VCaP (cell line): Measurements from ENCODE around the gene BICD1.

Experiments used
- H3K27ac ChIP-seq: fragments of 450-650 bp; 2 replicates; pipeline ENCODE4 v1.5.1; 2017
- TF ChIP-seq, protein P1 (sequence below): fragments of 450-650 bp; conservative IDR thresholded peaks from 2 replicates; pipeline ENCODE4 v1.5.1; 2017; ENCODE audit warnings: mild to moderate bottlenecking, moderate library complexity

BICD1 gene

DNA sequence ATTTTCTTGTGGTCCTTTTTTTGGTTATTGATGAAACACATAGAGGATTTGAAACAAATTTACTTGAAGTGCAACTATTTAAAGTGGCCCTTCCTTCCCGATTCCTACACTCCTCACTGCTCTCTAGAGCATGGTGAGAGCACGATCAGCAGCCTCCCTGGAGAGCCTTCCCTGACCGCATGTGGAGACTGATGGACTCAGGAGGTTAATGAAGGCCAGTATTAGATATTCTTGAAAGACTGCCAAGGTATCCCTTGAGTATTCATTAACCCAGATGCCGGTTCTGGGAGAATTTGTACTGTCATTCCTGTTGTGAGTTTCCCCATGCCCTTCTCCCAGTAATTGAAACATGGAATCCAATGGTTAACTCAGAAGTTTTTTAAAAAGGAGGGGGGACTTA is 189.9 kb downstream of the BICD1 start:
- TF ChIP-seq, protein P1, sequence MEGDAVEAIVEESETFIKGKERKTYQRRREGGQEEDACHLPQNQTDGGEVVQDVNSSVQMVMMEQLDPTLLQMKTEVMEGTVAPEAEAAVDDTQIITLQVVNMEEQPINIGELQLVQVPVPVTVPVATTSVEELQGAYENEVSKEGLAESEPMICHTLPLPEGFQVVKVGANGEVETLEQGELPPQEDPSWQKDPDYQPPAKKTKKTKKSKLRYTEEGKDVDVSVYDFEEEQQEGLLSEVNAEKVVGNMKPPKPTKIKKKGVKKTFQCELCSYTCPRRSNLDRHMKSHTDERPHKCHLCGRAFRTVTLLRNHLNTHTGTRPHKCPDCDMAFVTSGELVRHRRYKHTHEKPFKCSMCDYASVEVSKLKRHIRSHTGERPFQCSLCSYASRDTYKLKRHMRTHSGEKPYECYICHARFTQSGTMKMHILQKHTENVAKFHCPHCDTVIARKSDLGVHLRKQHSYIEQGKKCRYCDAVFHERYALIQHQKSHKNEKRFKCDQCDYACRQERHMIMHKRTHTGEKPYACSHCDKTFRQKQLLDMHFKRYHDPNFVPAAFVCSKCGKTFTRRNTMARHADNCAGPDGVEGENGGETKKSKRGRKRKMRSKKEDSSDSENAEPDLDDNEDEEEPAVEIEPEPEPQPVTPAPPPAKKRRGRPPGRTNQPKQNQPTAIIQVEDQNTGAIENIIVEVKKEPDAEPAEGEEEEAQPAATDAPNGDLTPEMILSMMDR = no peak
- peak overlapping the region; percentile 77 for H3K27ac ChIP-seq

DNA sequence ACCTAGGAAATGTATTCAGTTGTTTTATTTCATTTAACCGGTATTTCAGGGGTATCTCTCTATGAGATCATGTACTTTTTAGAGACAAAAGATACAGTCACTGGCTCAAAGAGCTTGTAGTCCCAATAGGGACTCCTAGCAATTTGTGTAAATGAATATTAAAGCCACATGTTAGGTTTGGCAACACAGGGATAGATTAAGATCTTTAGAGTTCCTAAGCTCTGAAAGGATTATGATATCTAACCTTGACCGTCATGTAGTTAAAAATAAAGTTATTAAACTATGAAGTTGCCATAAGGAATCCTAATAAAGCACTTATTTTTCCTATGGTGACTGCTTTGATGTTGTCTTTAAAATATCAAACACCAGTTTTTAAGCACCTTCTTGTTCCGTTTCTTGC is 192.3 kb downstream of the BICD1 start:
- TF ChIP-seq, protein P1 = no peak
- H3K27ac ChIP-seq = peak overlapping the region; percentile 77

DNA sequence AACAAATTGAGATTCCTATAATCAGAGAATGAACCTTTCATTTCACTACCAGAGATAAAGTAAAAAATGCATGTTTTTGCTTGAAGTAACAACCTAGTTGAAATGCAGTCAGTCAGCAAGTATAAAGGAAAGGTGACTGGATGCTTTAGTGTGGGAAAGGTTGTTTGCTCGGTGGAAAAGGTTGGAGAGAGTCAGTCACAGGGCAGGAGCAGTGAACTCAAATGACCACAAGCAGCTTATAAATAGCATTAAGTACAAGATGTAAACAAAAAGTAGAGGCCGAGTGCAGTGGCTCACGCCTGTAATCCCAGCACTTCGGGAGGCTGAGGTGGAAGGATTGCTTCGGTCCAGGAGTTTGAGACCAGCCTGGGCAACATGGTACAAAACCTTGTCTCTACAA is 194.6 kb downstream of the BICD1 start:
- peak overlapping the region; percentile 77 for H3K27ac ChIP-seq
- TF ChIP-seq, protein P1 = no peak

DNA sequence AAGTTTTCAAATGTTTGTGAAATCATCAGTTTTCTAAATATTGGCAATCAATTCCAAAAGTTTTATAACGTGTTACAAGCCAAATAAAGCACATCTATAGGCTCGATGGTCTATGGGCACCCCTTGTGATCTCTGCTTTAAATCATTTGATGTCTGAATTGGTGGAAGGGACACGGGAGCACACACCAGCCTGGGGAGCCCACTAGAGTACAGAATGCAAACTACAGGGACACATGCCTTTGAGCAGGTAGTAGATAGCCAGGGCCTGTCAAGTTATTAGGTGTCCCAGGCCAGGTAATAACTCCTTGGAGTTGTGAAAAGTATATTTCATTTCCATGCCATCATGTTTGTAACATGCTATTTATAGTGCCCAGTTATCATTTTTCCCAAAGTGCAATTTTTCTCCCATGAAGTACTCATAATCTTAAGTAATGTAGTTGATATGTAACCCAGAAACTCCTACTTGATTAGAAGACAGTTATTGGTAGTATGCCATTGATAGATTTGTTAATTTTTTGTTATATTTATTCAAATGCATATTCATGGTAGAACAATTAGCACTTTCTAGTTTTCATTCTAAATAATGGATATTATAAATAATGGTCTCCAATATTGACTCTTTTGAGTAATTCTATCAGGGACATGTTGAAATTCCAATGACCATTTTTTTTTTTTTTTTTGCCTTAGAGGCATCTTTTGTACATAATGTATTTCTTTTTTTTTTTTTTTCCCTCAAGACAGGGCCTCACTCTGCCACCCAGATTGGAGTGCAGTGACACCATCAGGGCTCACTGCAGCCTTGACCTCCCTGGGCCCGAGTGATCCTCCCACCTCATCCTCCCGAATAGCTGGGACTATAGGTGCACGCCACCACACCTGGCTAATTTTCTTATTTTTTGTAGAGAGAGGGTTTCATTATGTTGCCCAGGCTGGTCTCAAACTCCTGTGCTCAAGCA is 195.8 kb downstream of the BICD1 start:
- TF ChIP-seq, protein P1 = peak; percentile 72
- H3K27ac ChIP-seq = peak overlapping the region; percentile 77; the same call in 1 of the 2 replicates

DNA sequence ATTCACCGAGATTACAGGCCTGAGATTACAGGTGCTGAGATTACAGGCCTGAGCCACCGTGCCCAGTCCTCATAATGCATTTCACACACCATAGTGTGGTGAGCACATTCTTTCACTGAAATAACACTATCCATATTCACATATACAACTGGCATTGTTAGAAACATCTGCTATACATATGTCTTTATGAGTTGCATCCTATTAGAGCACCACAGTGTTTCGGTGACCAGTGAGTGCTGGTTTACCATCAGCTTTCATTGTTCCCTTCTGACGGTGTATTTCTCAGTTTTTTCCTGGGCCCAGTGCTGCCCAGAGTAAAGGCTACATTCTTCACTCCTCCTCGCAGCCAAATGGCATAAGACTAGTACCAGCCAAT is 196.5 kb downstream of the BICD1 start:
- H3K27ac ChIP-seq = peak overlapping the region; percentile 77; the same call in 1 of the 2 replicates
- TF ChIP-seq, protein P1 = no peak

DNA sequence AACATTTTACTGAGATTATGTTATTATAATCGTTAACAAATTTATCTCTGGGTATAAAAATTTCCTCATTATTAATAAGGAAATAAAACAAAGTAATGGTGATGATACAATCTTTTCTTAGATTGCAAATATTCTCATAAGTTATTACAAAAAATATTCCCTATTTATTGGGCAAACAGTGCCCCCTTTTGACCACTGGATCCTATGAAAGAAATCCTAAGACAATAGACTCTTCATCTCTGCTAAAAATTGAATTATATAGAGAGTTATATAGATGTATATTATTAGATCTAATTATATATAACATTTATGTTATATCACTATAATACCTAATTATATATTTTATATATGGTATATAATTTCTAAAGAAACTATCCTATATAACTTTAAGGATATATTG is 198.5 kb downstream of the BICD1 start:
- TF ChIP-seq, protein P1 = peak; percentile 78
- peak overlapping the region; percentile 77 for H3K27ac ChIP-seq

DNA sequence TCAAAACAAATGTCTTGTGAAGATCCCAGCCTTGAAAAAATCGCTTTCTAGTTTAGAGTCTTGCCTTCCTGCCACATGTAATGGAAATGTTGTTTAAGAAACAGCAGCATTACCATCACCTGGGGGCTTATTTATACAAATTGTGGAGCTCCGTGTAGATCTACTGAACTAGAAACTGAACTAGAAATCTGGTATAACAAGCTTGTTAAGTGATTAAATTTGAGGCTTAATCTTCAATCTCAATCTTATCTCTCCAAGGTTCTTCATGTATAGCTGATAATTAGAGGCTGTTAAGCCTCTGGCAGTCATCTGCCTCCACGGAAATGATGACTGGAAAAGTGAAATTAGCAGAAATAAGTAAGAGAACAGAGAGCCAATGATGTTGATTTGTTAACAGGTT is 200.7 kb downstream of the BICD1 start:
- peak overlapping the region; percentile 0; the same call in 1 of the 2 replicates for H3K27ac ChIP-seq
- TF ChIP-seq, protein P1 = no peak
